ENCODE results near the gene MCF2L2. TPM values are rescaled to one million over a fixed set of nuclear protein-coding genes. Genes with fewer than 3 reads are reported as not detected.
A peak's percentile ranks its signal among the peaks of the same experiment; 100 is the strongest.

MCF2L2 gene
- total and polyA plus RNA-seq, 9 of the 15 experiments (the other 6 are each of a cell fraction or from before 2014, with no cell fraction given), result 0.56 to 4.2 (median 3.0) TPM

DNA sequence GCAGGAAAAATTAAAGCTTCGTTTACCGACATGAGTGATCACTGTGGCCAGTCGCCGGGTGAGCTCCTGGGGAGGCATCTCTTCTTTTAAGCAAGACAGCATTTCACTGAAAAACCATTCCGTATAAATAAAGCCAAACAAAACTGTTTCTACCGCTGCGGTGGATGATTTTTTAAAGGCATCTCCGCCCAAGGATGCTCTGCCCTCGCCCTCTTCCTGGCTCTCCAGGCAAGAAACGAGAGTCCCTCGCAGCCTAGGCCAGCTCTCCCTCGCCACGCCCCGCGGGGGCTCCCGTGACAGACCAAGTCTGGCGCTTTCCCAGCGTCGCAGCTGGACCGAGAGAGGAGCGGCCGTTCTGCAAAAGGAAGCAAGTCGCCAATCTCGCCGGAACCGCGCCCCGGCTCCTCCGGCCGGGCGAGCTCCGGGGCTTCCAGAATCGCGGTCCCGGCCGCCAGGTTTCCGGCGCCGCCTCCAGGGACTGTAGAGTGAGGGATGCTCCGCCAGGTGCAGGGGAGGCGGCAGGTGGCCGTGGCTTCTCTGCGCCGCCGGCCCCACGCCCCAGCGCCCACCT lies 458 bp downstream of the MCF2L2 start (continued):
- TF ChIP-seq, protein P1, sequence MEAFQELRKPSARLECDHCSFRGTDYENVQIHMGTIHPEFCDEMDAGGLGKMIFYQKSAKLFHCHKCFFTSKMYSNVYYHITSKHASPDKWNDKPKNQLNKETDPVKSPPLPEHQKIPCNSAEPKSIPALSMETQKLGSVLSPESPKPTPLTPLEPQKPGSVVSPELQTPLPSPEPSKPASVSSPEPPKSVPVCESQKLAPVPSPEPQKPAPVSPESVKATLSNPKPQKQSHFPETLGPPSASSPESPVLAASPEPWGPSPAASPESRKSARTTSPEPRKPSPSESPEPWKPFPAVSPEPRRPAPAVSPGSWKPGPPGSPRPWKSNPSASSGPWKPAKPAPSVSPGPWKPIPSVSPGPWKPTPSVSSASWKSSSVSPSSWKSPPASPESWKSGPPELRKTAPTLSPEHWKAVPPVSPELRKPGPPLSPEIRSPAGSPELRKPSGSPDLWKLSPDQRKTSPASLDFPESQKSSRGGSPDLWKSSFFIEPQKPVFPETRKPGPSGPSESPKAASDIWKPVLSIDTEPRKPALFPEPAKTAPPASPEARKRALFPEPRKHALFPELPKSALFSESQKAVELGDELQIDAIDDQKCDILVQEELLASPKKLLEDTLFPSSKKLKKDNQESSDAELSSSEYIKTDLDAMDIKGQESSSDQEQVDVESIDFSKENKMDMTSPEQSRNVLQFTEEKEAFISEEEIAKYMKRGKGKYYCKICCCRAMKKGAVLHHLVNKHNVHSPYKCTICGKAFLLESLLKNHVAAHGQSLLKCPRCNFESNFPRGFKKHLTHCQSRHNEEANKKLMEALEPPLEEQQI (IDR thresholded peaks at IDR 0.05), result no peak
- TF ChIP-seq ETV1 (tag; conservative IDR thresholded peaks at IDR 0.05; ENCODE audit: low read depth) (0 out of 2 replicates have a peak, but pooled peaks have one; percentile 34), ATF7 (IDR thresholded peaks at IDR 0.05) (no peak), COPS2 (conservative IDR thresholded peaks at IDR 0.05) (no peak), NCOA6 (IDR thresholded peaks at IDR 0.05) (no peak), ZNF511 (CRISPR knock-in tag; IDR thresholded peaks at IDR 0.05) (no peak), ZNF696 (CRISPR knock-in tag; conservative IDR thresholded peaks at IDR 0.05) (no peak), PHF21A (IDR thresholded peaks at IDR 0.05; ENCODE audit: borderline replicate concordance, low read depth) (no peak), HNRNPLL (IDR thresholded peaks at IDR 0.05; ENCODE audit: low read depth, low read length, poor library complexity, severe bottlenecking) (peak; percentile 67), SMARCC2 (IDR thresholded peaks at IDR 0.05; ENCODE audit: low read depth) (no peak), ZBTB17 (CRISPR knock-in tag; IDR thresholded peaks at IDR 0.05) (no peak), SIRT6 (IDR thresholded peaks at IDR 0.05; ENCODE audit: low read depth, low read length) (no peak), CBX1 (IDR thresholded peaks at IDR 0.05; ENCODE audit: low read depth) (no peak), ZNF239 (CRISPR knock-in tag; IDR thresholded peaks at IDR 0.05) (no peak), CBX3 (IDR thresholded peaks at IDR 0.05; ENCODE audit: borderline replicate concordance in 1 of 2, low read length in 2 of 2) (no peak), BCL6 (CRISPR knock-in tag; IDR thresholded peaks at IDR 0.05) (no peak), PHB2 (IDR thresholded peaks at IDR 0.05; ENCODE audit: low read depth) (no peak), GMEB1 (CRISPR knock-in tag; IDR thresholded peaks at IDR 0.05) (no peak), HEY1 (CRISPR knock-in tag; IDR thresholded peaks at IDR 0.05; ENCODE audit: borderline replicate concordance) (no peak), RFX7 (CRISPR knock-in tag; IDR thresholded peaks at IDR 0.05) (no peak), GABPA (tag; conservative IDR thresholded peaks at IDR 0.05; ENCODE audit: low read depth) (peak; percentile 71)
- TF ChIP-seq, protein P2, sequence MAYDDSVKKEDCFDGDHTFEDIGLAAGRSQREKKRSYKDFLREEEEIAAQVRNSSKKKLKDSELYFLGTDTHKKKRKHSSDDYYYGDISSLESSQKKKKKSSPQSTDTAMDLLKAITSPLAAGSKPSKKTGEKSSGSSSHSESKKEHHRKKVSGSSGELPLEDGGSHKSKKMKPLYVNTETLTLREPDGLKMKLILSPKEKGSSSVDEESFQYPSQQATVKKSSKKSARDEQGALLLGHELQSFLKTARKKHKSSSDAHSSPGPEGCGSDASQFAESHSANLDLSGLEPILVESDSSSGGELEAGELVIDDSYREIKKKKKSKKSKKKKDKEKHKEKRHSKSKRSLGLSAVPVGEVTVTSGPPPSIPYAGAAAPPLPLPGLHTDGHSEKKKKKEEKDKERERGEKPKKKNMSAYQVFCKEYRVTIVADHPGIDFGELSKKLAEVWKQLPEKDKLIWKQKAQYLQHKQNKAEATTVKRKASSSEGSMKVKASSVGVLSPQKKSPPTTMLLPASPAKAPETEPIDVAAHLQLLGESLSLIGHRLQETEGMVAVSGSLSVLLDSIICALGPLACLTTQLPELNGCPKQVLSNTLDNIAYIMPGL (CRISPR knock-in tag; IDR thresholded peaks at IDR 0.05), result no peak
- TF ChIP-seq, protein P3, sequence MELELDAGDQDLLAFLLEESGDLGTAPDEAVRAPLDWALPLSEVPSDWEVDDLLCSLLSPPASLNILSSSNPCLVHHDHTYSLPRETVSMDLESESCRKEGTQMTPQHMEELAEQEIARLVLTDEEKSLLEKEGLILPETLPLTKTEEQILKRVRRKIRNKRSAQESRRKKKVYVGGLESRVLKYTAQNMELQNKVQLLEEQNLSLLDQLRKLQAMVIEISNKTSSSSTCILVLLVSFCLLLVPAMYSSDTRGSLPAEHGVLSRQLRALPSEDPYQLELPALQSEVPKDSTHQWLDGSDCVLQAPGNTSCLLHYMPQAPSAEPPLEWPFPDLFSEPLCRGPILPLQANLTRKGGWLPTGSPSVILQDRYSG (tag; conservative IDR thresholded peaks at IDR 0.05; ENCODE audit: low read depth), result no peak
